ENCODE data around the gene DYNC2LI1.

GRCh38 chr2:43838560-43839267 lies 64.9 kb downstream of the DYNC2LI1 start, which contains the start of the genes ABCG5 and ABCG8:
- TF ChIP-seq CTCF (conservative IDR thresholded peaks at IDR 0.05; ENCODE audit: low read length) (no peak), EZH2phosphoT487 (IDR thresholded peaks at IDR 0.05; ENCODE audit: borderline replicate concordance) (no peak)
